ENCODE data around the gene PYGB.
A peak's percentile ranks its signal among the peaks of the same experiment; 100 is the strongest.

Gene PYGB

GRCh38 chr20:25247956-25248785 is at the start of gene PYGB:
TSS of gene PYGB (plus strand) at chr20:25248085. CDS start at chr20:25248179, 94 bp downstream.
- DNase-seq, result peak; percentile 91

DNA sequence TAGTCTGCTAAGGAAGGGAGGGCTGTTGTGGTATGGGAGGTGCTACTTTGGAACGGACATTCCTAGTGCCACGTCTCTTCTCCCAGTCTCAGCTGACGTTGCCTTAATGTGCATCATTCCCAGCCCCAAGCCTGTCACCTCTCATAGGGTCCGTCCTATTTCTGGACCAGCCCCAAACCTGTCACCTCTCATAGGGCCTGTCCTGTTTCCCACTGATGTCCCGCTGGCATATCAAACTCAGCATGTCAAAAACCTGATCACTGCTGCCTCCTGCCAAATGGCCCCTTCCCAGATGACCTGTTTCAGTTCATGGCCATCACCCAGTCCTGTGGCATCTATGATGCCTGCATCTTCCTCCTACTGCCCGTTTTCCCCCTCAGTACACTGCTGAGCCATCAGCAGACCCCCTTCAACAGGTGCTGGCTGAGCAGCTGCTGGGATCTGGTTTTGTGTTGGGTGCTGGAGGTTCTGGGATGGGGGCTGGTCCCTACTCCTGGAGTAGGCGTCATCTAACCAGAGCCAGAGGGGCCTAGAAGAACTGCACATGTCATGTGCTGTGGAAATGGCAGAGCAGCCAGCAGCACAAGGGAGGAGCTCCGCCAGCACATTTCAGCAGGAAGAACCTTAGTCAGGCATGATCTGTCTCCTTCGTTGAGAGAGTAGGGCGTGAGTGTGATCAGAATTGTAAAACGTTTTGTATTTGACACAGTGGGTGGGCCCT is 49.1 kb upstream of the PYGB start:
- no peak for DNase-seq

DNA sequence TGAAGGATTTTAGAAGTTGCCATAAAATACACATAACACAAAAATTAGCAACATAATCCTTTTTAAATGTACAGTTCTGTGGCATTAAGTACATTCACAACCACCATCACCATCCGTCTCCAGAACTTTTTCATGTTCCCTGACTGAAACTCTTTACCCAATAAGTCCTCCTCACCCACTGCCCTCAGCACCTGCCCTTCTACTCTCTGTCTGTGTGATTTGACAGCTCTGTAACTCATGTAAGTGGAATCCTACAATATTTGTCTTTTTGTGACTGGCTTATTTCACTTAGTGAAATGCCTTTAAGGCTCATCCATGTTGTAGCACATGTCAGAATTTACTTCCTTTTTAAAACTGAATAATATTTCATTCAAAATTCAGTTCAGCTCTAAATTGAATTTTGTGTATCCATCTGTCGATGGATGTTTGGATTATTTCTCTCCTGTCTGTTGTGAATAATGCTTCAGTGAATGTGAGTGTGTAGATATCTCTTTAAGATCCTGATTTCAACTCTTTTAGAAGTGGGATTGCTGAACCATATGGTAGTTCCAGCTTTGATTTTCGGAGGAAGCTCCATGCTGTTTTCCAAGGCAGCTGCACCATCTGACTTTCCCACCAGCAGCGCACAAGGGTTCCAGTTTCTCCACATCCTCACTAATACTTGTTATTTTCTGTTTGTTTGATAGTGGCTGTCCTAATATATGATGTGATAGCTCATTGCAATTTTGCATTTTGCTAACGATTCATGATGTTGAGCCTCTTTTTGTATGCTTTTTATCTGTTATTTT is 48.2 kb upstream of the PYGB start:
- peak; percentile 14 for DNase-seq

GRCh38 chr20:25203089-25203488 is 44.8 kb upstream of the PYGB start:
- DNase-seq, result no peak

- no peak for DNase-seq
These were observed 44.0 kb upstream of the PYGB start for GRCh38 chr20:25203871-25204320.

- DNase-seq, result no peak
These were observed 43.2 kb upstream of the PYGB start for GRCh38 chr20:25204550-25205276.

DNA sequence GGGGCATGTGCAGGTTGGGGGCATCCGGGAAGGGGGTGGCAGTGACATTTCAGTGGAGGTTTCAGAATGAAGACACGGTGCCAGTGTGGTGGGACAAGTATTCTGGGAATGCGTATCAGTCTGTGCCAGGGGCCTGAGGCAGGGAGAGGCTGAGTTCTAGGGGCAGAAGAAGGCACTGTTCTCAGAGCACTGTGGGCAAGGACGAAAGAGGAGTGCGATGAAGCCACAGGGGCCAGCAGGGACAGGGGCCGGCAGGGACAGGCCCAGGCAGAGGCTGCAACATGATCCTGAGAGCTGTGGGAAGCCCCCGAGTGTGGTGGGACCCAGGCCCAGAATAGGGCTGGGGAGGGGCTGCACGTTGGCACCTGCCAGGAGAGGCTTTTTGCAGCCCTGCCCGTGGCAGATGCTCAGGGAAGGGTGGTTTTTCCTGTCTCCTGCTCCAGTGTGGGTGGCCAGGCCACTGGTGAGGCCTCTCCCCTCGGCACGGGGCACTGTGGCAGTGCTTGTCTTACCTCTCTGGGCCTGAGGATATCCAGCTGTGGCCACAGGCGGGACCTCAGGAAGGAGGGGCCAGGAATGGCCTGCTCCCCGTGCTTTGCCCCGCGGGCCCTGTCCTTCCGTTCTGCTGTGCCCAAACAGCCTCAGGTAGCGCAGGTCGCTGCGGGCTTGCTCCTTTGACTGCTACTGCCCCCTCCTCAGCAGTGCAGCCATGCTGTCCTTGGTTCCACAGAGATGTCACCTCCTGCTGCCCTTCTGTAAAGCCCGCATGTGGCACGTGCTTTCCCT is 42.4 kb upstream of the PYGB start:
- DNase-seq, result no peak

- no peak for DNase-seq
These were observed 41.9 kb upstream of the PYGB start for GRCh38 chr20:25206063-25206403.

DNA sequence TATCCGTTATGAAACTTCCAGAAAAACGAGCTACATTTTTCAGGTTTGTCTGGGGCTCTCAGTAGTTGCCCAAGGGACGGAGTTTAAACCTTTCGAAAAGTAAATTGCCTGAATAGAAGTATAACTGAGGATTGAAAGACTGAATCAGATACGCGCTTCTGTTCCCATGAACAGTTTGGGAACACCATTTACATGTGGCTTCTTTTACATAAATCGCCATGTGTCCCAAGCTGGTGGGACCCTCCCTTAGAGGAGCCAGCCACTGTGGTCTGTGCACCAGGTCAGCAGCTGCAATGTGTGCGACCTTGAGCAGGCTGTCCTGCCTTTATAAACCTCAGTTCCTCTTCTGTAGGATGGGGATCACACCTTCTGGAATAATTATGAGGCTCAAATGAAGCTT is 41.3 kb upstream of the PYGB start:
- DNase-seq, result no peak

- DNase-seq, result no peak
These were observed 40.5 kb upstream of the PYGB start for GRCh38 chr20:25207149-25207959.

DNA sequence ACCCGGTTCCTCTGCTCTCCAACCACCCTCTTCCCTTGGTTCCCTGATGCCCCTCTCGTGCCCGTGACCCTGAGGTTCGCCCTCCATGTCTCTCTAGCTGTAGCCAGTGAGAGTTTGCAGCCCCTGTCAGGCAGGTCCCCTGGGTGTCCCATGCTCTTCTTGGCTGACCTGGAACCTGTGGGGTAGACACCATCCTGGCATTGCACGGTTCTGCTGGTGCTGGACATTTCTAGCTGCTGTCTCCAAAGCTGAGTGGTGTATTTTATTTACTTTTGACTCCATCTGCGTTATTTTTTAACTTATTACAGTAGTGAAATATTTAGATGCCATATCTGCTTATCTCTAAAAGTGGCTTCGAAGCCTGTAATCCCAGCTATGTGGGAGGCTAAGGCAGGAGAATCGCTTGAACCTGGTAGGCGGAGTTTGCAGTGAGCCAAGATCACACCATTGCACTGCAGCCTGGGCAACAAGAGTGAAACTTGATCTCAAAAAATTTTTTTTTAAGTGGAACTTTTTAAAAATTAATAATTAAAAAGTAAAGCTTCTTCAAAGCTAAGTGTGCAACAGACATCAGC is 39.8 kb upstream of the PYGB start:
- no peak for DNase-seq

DNA sequence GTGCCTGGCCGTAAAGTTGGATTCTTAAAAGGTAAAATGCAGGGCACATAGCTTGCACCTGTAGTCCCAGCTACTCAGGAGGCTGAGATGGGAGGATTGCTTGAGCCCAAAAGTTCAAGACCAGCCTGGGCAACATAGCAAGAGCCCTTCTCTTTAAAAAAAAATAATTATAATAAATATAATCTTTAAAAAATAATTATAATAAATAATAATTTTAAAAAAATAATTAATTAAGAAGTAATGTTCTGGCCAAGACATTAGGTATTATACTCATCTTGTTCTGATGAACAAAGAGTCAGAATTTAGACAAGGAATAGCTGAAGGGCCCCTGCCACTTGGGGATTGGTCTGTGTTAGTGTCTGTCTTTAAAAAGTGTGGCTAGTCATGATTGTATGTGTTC is 38.5 kb upstream of the PYGB start:
- DNase-seq, result no peak

GRCh38 chr20:25209911-25210310 is 38.0 kb upstream of the PYGB start:
- no peak for DNase-seq

DNA sequence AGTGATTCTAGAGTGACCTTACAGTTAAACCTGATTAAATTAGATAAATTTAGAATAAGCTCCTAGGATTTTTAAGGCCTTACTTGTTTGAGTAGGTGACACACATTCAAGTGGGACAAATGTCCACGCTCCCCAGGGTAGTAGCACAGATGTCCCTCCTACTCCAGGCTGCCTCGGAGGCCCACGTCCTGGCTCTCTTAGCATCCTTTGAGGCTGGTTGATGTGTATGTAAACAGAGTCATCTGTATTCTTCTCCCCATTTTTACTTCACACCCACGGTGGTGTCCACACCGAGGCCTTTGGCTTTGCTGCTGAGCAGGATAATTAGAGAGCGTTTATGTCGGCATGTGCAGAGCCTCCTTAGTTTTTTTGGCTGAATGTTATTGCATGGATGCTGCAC is 36.6 kb upstream of the PYGB start:
- no peak for DNase-seq

GRCh38 chr20:25212242-25212641 is 35.6 kb upstream of the PYGB start:
- no peak for DNase-seq

DNA sequence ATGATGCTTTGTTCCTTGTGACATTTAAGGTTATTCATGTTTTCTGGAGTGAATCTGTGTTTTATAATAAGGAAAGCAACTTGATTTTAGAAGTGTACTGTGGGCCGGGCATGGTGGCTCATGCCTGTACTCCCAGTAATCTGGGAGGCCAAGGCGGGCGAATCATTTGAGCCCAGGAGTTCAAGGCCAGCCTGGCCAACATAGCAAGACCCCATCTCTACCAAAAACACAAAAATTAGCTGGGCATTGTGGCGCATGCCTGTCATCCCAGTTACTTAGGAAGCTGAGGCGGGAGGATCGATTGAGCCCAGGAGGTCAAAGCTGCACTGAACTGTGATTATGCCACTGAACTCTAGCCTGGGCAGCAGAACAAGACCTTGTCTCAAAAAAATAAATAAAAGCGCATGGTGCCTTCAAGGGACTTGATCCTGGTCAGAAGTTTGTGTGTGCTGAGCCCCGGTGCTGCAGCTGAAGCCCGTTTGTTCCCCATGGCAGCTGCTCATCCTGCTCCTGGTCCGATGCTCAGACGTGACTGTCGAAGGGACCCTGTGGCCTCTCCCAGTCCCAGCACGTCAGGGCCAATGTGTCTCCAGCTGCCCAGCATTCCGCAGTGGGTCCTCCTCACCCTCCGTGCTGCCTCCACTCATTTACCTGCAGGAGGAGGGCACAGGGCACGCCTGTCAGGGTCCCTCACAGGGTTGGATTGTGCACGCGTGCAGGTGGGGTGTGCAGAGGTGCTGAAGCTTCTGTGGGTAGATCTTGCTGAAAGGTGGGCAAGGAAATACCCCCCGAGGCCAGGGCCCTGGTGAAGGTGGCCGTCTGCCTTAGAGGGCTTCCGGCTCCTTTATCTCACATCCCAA is 34.1 kb upstream of the PYGB start:
- no peak for DNase-seq

DNA sequence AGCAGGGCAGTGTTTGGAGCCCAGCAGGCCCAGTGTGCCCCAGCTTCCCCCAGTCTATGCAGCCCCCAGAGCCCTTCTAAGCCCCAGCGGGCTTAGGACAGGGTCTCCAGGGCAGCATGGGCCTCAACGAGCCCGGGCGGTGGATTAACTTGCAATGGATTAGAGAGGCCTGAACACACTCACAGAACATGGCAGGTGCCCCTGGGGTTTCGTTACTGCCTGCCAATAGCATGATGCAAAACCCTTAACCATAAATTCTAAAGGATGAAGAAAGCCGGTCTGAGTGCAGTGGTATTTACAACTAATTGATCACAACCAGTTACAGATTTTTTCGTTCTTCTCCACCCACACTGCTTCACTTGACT is 33.5 kb upstream of the PYGB start:
- no peak for DNase-seq

DNA sequence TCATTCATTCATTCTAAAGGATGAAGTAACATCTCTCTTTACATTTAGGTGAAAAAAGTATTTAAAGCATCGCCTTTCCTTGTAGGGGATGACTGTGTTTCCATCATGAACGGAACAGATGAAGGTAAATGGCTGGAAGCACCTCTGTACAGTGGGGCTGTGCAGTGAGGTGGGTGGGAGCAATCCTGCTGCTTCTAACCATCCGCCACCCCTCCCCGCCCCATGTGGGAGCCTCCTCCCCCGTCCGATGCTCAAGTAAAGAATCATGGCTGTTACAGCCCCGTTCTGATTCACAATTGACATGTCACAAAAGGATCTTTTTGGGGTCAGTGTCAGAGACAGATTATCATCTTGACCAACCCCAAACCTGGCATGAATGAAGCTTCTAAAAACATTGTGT is 33.1 kb upstream of the PYGB start:
- DNase-seq, result no peak

DNA sequence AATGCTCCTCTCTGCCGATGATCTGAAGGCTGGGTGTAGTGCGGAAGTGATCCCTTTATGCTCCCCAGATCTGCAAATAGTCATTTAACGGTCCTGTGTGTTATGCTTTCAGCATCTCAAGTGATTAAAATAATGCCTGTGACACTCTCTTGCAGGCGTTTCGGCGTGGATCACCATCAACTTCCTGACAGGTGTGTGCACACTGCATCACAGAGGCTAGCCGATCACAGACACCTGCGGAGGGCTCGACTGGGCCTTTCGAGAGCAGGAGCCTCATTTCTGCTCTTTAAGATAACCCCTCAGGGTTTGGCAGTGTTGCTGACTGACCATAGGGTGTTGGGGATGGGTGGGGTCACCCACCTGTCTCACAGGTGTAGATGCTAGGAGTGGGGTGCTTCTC is 32.4 kb upstream of the PYGB start:
- no peak for DNase-seq
